ENCODE results near the gene SLIT3. TPM values are rescaled to one million over a fixed set of nuclear protein-coding genes. Genes with fewer than 3 reads are reported as not detected.

Gene SLIT3
- total RNA-seq, 4 donors from 2014 or later = 0.97 to 6.1 (median 3.4) TPM

GRCh38 chr5:168790002-168790635 lies 510.8 kb downstream of the SLIT3 start:
- Histone ChIP-seq H3K4me1 (no peaks in the 10 kb centered on the region), H3K9me3 (no peaks in the 10 kb centered on the region), H3K4me3 (no peak overlapping the region), H3K36me3 (no peaks in the 10 kb centered on the region), H3K27ac (no peak overlapping the region), H3K27me3 (no peaks in the 10 kb centered on the region)
- DNase-seq (no peak), ATAC-seq (no peak)
- TF ChIP-seq POLR2A (IDR thresholded peaks at IDR 0.05) = no peak
- TF ChIP-seq CTCF (IDR thresholded peaks at IDR 0.05 in 4 of 5, conservative IDR thresholded peaks at IDR 0.05 in 1 of 5) = no peak
- in situ Hi-C loops (cut with MboI; ENCODE audit: low sequenced_read_pairs in 4 of 4) (no loop called here), intact Hi-C loops (cut with DNase I; ENCODE audit: low total_unique reads) (no loop called here)

- H3K4me3 ChIP-seq = no peak overlapping the region
- H3K27me3 ChIP-seq = no peaks in the 10 kb centered on the region
- ATAC-seq (no peak), DNase-seq (no peak)
- no peaks in the 10 kb centered on the region for H3K36me3 ChIP-seq
- intact Hi-C loops (cut with DNase I; ENCODE audit: low total_unique reads) (no loop called here), in situ Hi-C loops (cut with MboI; ENCODE audit: low sequenced_read_pairs in 4 of 4) (no loop called here)
- H3K27ac ChIP-seq = no peak overlapping the region
- no peak for TF ChIP-seq POLR2A (IDR thresholded peaks at IDR 0.05)
- TF ChIP-seq CTCF (IDR thresholded peaks at IDR 0.05 in 4 of 5, conservative IDR thresholded peaks at IDR 0.05 in 1 of 5) = no peak
- H3K4me1 ChIP-seq = no peaks in the 10 kb centered on the region
- H3K9me3 ChIP-seq = no peaks in the 10 kb centered on the region
Measured at GRCh38 chr5:168788786-168789185, 512.2 kb downstream of the SLIT3 start.

GRCh38 chr5:168788107-168788506 lies 512.8 kb downstream of the SLIT3 start:
- ATAC-seq (no peak), DNase-seq (no peak)
- Histone ChIP-seq H3K27me3 (no peaks in the 10 kb centered on the region), H3K9me3 (no peaks in the 10 kb centered on the region), H3K36me3 (no peaks in the 10 kb centered on the region), H3K27ac (no peak overlapping the region), H3K4me1 (no peaks in the 10 kb centered on the region), H3K4me3 (no peak overlapping the region)
- TF ChIP-seq CTCF (IDR thresholded peaks at IDR 0.05 in 4 of 5, conservative IDR thresholded peaks at IDR 0.05 in 1 of 5) (no peak), POLR2A (IDR thresholded peaks at IDR 0.05) (no peak)
- intact Hi-C loops (cut with DNase I; ENCODE audit: low total_unique reads) (no loop called here), in situ Hi-C loops (cut with MboI; ENCODE audit: low sequenced_read_pairs in 4 of 4) (no loop called here)

- no peak overlapping the region for H3K4me3 ChIP-seq
- in situ Hi-C loops (cut with MboI; ENCODE audit: low sequenced_read_pairs in 4 of 4) = no loop called here
- H3K36me3 ChIP-seq = no peaks in the 10 kb centered on the region
- ATAC-seq = no peak
- intact Hi-C loops (cut with DNase I; ENCODE audit: low total_unique reads) = no loop called here
- H3K27ac ChIP-seq = no peak overlapping the region
- DNase-seq = no peak
- TF ChIP-seq CTCF (IDR thresholded peaks at IDR 0.05 in 4 of 5, conservative IDR thresholded peaks at IDR 0.05 in 1 of 5) = no peak
- no peak for TF ChIP-seq POLR2A (IDR thresholded peaks at IDR 0.05)
- no peaks in the 10 kb centered on the region for H3K27me3 ChIP-seq
- no peaks in the 10 kb centered on the region for H3K4me1 ChIP-seq
- H3K9me3 ChIP-seq = no peaks in the 10 kb centered on the region
Measured at GRCh38 chr5:168786147-168786546, 514.8 kb downstream of the SLIT3 start.

- in situ Hi-C loops (cut with MboI; ENCODE audit: low sequenced_read_pairs in 4 of 4) (no loop called here), intact Hi-C loops (cut with DNase I; ENCODE audit: low total_unique reads) (no loop called here)
- H3K4me3 ChIP-seq = no peak overlapping the region
- TF ChIP-seq POLR2A (IDR thresholded peaks at IDR 0.05) = no peak
- no peak for TF ChIP-seq CTCF (IDR thresholded peaks at IDR 0.05 in 4 of 5, conservative IDR thresholded peaks at IDR 0.05 in 1 of 5)
- H3K27ac ChIP-seq = no peak overlapping the region
- H3K9me3 ChIP-seq = no peaks in the 10 kb centered on the region
- no peaks in the 10 kb centered on the region for H3K36me3 ChIP-seq
- ATAC-seq (no peak), DNase-seq (no peak)
- no peaks in the 10 kb centered on the region for H3K4me1 ChIP-seq
- H3K27me3 ChIP-seq = no peaks in the 10 kb centered on the region
Measured at GRCh38 chr5:168784454-168784853, 516.5 kb downstream of the SLIT3 start.

Data from gastrocnemius medialis (tissue), 4 donors.